Measurements from ENCODE around the gene RAB31.
"Not testable (repeated sequence)": the region's sequence is repeated elsewhere in the genome, so short reads cannot be mapped to it uniquely, and the experiment has no call there.

The RAB31 gene

DNA sequence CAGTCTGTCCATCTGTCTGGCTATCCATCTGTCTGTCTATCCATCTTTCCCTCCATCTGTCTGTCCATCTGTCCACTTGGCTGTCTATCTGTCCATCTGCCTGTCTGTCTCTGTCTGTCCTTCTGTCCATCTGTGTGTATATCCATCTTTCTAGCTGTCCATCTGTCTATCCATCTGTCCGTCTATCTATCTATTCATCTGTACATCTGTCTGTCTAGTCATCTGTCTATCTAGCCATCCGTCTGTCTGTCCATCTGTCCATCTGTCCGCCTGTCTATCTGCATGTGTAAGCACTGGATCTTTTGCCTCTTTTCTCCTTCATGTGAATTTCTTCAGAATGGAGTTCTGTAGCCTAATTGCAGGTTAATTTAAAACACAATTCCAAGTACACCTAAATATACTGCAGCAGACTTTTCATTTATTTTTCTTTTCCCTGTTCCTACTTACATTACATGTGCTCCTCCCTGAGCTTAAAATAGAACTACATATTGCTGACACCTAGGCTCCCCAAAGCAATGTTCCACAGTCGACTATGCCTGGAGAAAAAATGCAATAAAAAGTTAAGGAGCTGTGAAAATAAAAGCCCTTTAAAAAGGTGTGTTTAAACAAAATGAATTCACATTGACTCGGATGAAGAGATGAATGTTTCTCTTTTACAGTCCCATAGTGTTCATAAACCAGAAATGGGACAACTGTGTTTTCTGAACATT lies 140.2 kb downstream of the RAB31 start:
- DNase-seq, result no peak

DNA sequence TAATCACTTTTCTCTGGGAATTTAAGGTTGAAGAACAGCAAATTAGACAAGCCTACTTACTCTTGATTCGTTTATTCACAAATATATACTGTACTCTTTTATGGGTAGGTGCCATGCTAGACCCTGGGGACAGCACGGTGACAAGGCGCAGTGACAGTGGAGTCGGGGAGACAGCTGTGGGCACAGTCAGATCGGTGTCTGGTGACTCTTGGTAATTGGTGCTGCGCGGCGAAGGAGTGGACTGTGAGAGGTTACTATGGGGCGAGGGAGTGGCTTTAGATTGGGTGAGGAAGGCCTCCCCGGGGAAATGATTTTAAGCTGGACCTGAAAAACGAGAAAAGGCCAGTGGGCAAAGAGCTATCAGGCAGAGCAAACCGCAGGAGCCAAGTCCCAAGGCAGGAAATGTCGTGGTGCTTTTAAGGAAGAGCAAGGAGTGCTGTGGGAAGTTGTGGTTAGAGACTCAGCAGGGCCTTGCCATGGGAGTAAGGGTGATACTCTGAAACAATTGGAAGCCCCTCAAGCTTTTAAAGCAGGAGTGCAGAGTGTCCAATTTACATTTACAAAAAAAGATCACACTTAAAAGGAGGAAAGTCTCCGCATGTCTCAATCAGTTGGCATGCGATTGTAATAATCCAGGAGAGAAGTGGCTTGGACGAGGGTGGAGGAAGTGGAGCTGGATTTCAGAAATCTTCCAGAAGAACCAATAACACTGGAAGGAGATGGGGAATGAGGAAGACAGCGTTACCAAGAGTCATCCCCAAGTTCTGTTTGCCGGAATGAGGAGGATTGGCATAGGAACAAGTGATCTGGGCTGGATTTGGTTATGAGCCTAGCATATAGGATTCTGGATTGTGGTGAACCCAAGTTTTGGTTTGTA lies 141.5 kb downstream of the RAB31 start:
- DNase-seq, result no peak

- no peak for DNase-seq
These were observed 142.2 kb downstream of the RAB31 start for GRCh38 chr18:9850309-9850708.

- no peak for DNase-seq
These were observed 143.4 kb downstream of the RAB31 start for GRCh38 chr18:9851511-9851910.

DNA sequence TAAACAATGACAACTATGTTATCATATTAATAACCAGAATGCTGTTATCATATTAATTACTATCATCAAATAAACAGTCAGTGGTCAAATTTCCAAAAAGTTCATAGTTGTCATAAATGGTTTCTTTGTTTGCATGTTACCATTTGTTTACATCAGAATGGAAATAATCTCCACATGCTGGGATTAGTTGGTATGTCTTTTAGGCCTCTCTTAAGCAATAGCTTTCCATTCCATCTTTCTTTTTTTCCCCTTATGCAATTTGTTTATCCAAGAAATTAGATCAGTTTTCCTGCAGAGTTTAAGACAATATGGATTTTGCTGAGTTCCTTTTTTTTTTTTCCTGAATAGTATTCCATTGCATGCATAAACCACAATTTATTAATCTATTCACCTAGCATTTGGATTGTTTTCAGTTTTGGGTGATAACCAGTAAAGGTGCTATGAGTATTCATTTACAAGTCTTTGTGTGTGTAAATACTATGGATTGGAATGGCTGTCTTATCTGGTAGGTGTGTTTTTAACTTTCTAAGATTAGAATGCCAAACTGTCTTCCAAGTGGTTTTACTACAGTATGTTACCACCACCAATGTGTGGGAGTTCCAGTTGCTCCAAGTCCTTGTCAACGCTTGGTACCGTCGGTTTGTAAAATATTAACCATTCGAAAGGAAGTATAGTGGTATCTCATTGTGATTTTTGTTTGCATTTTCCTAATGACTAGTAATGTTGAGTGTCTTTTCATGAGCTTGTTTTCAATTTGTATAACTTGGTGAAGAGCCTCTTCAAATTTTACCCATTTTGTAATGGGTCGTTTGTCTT lies 144.4 kb downstream of the RAB31 start:
- no peak for DNase-seq

DNA sequence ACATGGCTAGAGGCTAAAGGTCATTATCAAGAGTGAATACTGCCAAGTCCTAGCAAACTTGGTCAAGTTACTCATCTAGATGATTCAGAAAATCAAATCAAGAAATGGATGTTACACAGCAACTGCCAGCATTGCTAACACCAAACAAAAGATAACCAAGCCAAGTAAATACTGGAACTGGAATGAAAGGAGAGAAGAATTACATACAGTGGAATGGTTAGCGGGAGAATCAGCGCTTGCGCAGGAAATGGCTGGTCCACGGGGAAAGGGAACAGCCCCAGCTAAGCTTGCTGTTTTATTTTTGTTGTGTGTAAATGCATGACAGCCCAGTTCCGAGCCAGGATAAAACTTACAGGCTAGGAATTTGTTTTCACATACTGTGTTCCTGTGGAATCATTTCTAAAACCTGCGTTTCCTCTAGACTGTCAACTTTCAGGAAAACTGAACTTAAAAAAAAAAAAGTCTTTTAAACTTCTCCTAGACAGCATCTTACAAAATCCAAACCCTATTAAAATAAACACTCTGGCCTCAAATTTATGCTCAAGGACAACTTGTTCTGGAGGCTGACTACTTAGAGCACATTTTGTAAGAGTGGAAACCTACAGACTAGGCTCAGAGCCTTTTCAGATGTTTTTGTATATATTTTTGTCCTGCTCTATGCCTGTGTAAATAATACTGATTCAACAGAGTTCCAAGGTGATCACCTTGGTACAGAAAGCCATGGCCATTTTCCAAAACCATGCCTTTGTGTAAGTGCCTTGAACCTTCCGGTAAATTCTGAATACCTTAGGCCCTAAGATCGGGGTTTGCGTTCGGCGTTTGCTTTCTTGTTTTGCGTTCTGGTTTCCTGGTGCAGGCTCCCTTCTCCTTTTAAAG lies 146.9 kb downstream of the RAB31 start:
- no peak for DNase-seq

DNA sequence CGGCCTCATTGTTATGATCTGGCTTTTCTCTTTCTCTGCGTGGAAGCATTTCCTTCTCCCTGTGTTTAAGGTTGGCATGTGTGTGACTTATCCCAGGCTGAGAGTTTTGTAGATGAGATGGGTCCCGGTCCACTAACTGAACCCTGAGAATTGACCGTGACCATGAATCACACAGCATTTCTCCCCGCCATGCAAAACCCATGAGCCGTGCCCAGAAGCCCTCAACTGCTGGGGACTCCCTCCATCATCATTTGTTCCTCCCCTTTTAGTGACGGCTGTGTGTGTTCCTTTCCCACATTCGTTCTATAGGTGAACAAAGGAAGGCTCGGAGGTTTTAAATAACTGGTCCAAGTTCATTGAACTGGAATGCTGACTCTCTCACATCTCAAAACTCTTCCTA lies 147.6 kb downstream of the RAB31 start:
- DNase-seq, result no peak

GRCh38 chr18:9856092-9856491 lies 148.0 kb downstream of the RAB31 start:
- no peak for DNase-seq

- DNase-seq, result not testable (repeated sequence)
These were observed 149.4 kb downstream of the RAB31 start for GRCh38 chr18:9857479-9857998.

DNA sequence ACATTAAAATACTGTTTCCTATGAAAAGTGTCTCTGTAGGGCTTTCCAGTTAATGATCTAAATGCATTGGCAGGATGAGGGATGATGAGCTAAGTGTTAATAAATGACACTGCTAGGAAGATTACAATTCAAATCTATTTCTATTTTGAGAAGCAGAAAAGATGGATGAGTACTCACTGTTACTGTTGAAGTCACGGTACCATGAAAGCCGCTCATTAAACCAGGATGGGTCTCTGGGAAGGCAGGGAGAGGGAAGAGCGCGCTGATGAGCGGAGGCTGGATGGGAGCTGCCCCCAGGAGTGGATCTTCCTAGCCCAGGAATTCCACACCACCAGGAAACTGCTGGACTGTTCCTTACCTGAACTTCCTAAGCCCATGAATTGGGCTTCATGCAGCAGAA lies 150.5 kb downstream of the RAB31 start:
- no peak for DNase-seq

DNA sequence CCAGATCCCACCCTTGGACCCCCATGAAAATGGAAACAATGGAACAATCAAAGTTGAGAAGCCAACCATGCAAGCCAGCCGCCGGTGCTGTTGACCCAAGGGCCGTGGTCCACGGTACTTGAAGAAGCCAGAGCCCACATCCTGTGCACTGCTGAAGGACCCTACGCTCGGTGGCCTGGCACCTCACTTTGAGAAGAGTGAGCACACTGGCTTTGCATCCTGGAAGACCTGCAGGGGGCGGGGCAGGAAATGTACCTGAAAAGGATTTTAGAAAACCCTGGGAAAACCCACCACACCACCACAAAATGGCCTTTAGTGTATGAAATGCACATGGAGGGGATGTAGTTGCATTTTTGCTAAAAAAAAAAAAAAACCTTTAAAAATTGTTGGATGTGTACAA lies 151.1 kb downstream of the RAB31 start:
- no peak for DNase-seq

GRCh38 chr18:9860682-9861081 lies 152.6 kb downstream of the RAB31 start:
- no peak for DNase-seq

GRCh38 chr18:9861157-9861556 lies 153.1 kb downstream of the RAB31 start:
- no peak for DNase-seq

DNA sequence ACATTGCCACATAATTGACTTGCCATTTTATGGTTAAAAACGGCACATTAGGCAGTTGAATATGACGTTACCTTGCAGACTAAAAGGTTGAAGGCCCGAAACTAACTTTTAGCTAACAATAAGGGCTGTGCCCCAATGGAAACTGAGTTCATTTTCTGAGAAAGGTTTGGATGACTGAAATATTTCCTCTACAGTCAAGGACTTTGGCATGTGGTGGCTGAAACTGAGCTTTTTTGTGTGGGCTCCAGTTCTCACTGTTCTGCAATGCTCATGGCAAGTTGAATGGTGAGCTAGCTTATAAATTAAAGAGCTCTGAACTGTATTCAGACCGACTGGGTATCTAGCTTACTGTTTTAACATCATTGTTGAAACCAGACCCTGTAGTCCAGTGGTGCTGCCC lies 153.8 kb downstream of the RAB31 start:
- DNase-seq, result peak; percentile 44

- no peak for DNase-seq
These were observed 154.6 kb downstream of the RAB31 start for GRCh38 chr18:9862686-9863085.

DNA sequence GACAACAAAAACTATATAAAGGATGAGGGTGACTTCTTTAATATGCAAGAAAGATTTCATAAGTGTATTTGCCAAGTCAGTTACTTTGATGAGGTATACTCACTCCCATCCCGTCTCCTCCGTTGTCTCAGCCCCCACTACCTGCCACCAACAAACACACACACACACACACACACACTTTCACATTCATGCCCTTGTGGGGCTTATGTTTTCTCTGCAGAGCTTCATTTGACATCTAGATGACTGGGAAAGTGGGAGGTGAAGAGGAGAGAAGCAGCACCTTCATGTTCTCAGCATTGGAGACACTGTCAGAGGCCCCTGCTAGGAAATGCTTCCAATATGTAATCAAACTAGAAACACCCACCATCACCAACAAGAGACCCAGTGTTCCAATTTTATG lies 155.2 kb downstream of the RAB31 start:
- no peak for DNase-seq

DNA sequence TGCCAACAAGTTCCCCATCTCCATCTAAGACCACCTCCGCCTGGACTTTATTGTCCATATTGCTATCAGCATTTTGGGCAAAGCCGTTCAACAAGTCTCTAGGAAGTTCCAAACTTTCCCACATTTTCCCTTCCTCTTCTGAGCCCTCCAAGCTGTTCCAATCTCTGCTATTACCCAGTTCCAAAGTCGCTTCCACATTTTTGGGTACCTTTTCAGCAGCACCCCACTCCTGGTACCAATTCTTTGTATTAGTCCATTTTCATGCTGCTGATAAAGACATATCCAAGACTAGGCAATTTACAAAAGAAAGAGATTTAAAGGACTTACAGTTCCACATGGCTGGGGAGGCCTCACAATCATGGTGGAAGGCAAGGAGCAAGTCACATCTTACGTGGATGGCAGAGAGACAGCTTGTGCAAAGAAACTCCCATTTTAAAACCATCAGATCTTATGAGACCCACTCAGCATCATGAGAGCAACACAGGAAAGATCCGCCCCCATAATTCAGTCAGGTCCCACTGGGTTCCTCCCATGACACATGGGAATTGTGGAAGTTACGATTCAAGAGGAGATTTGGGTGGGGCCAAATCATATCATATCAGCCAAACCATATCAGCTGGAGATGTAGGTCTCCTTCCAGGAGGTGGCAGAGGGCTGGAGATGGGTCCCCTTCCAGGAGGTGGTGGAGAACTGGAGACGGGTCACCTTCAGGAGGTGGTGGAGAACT lies 157.8 kb downstream of the RAB31 start:
- DNase-seq, result no peak

DNA sequence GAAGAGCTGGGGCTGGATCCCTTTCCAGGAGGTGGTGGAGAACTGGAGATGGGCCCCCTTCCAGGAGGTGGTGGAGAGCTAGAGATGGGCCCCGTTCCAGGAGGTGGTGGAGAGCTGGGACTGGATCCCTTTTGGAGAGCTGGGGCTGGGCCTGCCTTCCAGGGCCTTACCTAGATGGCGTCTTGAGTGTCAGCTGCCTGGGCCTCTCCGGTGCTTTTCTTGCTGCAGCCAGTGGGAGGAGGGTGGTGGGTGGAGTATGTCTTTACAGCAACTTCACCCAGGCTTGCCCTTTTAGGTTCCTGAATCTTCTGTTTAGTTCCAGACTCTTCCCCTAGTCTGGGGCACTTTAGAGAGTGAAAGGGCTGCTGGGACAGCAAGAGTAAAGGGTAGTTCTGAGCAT lies 158.5 kb downstream of the RAB31 start:
- DNase-seq, result no peak

DNA sequence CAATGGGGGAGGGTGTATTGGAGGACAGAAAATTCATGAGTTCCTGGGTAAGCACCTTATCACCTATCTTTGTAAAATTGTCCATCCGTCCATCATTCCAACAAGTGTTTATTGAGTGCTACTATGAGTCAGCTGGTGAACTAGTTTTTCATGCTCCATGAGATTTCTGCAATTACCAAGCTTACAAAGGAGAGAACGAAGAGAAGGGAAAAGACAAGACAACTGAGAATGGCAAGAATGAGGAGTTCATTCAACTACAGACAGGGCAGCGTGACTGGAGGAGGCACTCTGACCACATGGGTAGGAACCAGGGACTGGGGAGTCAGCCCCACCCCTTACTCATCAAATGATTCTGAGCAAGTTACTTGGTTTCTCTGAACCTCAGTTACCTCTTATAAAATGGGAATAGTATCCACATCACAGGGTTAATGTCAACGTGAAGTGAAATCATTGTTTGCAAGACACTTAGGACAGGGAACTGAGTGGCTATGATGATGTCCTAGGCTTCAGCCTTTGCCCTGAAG lies 159.0 kb downstream of the RAB31 start:
- DNase-seq, result no peak

- DNase-seq, result no peak
These were observed 161.0 kb downstream of the RAB31 start for GRCh38 chr18:9868857-9869714.
